ENCODE measurements around the gene SFMBT2. TPM values are rescaled to one million over a fixed set of nuclear protein-coding genes. Genes with fewer than 3 reads are reported as not detected.

Gene SFMBT2
- total and polyA plus RNA-seq, 10 of the 15 experiments (the other 5 are each of a cell fraction or from before 2014, with no cell fraction given) = 2.8 to 29.6 (median 15.1) TPM

GRCh38 chr10:7401156-7401555 lies 9.7 kb downstream of the SFMBT2 start (continued):
- TF ChIP-seq ZNF384 (IDR thresholded peaks at IDR 0.05; ENCODE audit: borderline replicate concordance, low read depth, low read length) = no peak
- TF ChIP-seq CHD1 (IDR thresholded peaks at IDR 0.05; ENCODE audit: low read depth, low read length) = no peak
- TF ChIP-seq SREBF2 (IDR thresholded peaks at IDR 0.05; ENCODE audit: low read length) = no peak
- no peak for TF ChIP-seq MTA2 (IDR thresholded peaks at IDR 0.05; ENCODE audit: low read depth)

DNA sequence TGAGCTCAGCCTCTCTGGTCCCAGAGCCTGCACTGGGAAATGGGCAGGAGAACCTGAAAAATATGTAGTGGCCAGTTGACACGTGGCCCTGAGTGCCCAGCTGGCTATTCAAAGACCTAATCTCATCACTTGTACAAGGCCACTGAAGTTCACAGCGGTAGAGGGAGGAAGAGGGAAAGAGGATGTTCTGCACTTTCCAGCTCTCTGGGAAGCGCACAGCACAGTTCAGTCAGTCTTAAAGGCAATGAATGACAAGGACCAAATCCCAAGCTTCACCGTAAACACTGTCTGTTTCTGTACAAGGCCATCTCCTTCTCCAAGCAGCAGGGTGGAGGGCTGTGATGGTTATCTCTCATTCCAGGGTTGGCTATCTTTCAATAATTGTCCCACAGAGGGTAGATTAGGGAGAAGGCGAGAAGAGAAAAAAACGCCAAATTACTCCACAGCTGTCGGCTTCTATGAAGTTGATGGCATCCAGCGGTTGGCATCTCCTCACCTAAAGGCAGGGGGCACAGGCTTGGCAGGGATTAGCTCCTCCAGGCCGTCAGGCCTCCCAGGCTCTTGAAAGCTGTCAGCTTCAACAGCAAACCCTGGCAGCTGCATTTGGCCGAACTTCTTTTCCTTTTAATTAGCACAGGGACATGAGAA lies 10.6 kb downstream of the SFMBT2 start:
- RAD21 ChIA-PET (ENCODE audit: unreplicated experiment) = interaction anchor here (1.2 kb wide), 1 partner anchor 10 kb away, joined by 3 read pairs; the partner anchor contains the start of gene SFMBT2
- ATAC-seq = no peak

More for the DNA sequence above, 10.6 kb downstream of the SFMBT2 start:
- ChIA-PET SMC1A (ENCODE audit: uncharacterized antibody, unreplicated experiment) (no interaction called here), POLR2A (interaction anchor here (0.9 kb wide), 1 partner anchor 8 kb away, joined by 3 read pairs; no protein-coding TSS in a partner anchor), CTCF (interaction anchor here (1.0 kb wide), 1 partner anchor 9 kb away, joined by 4 read pairs; no protein-coding TSS in a partner anchor)
- in situ Hi-C loops (cut with MboI) (loop anchor here (25.0 kb wide), 1 partner anchor 738 kb away; no protein-coding TSS in a partner anchor), intact Hi-C loops (cut with micrococcal nuclease; ENCODE audit: unreplicated experiment) (no loop called here)
- no TSS peak for BruUV-seq (replicated peaks)
- H2AFZ ChIP-seq (ENCODE audit: control insufficient read depth, low read depth, low read length) = no peak overlapping the region
- peaks cover 9% of the 10 kb centered on the region for H4K20me1 ChIP-seq (ENCODE audit: control insufficient read depth, insufficient read depth)
- peaks cover 91% of the 10 kb centered on the region for H3K79me2 ChIP-seq (ENCODE audit: control insufficient read depth, insufficient read depth, low read length)
- H3K9me3 ChIP-seq (replicated peaks; ENCODE audit: control insufficient read depth, insufficient read depth, low read length) = no peaks in the 10 kb centered on the region; the same call in 2 of the 3 replicates
- no peak overlapping the region for H3K9ac ChIP-seq (ENCODE audit: control insufficient read depth, insufficient read depth, low read length)
- H3K4me2 ChIP-seq (ENCODE audit: control insufficient read depth, insufficient read depth) = no peak overlapping the region
- 96% methylated on average over 10 of the region's 10 CpGs for WGBS (ENCODE audit: insufficient coverage, insufficient replicate concordance, low lambda C conversion rate, missing lambda C conversion rate)
- peaks cover 10 to 18% of the 10 kb centered on the region in 2 experiments for H3K36me3 ChIP-seq (ENCODE audit: control insufficient read depth in 2 of 2, insufficient read depth in 2 of 2, low read length in 1 of 2)
- no peak for DNase-seq (ENCODE audit: low read depth, low spot score)
- no peaks in the 10 kb centered on the region for H3K4me1 ChIP-seq (ENCODE audit: control insufficient read depth, insufficient read depth, low read length)
- FAIRE-seq = no peak
- no peaks in the 10 kb centered on the region for H3K27me3 ChIP-seq (replicated peaks in 1 of 2; ENCODE audit: control insufficient read depth in 2 of 2, insufficient read depth in 2 of 2, low read length in 1 of 2)
- H3K27ac ChIP-seq (ENCODE audit: control insufficient read depth, insufficient read depth) = no peak overlapping the region
- TF ChIP-seq RFX5 (IDR thresholded peaks at IDR 0.05; ENCODE audit: low read depth, low read length) = no peak
- no peak for TF ChIP-seq ZNF274 (IDR thresholded peaks at IDR 0.05; ENCODE audit: insufficient read depth, insufficient read length)
- no peak for TF ChIP-seq SREBF1 (IDR thresholded peaks at IDR 0.05; ENCODE audit: low read length)
- TF ChIP-seq JUND (IDR thresholded peaks at IDR 0.05; ENCODE audit: low read depth, low read length) = no peak
- no peak for TF ChIP-seq ELK1 (IDR thresholded peaks at IDR 0.05; ENCODE audit: low read depth, low read length)
- no peak for TF ChIP-seq TCF7 (IDR thresholded peaks at IDR 0.05; ENCODE audit: borderline replicate concordance)
- no peak for TF ChIP-seq BRCA1 (IDR thresholded peaks at IDR 0.05; ENCODE audit: low read depth, low read length)
- no peak for TF ChIP-seq ZNF207 (IDR thresholded peaks at IDR 0.05; ENCODE audit: borderline replicate concordance)
- TF ChIP-seq PBX3 (IDR thresholded peaks at IDR 0.05; ENCODE audit: insufficient replicate concordance, low read depth, low read length) = no peak
- no peak for TF ChIP-seq CHD4 (IDR thresholded peaks at IDR 0.05)
- TF ChIP-seq SIN3A (IDR thresholded peaks at IDR 0.05; ENCODE audit: low read depth, low read length) = no peak
- no peak for TF ChIP-seq NKRF (conservative IDR thresholded peaks at IDR 0.05)
- TF ChIP-seq NR2C1 (IDR thresholded peaks at IDR 0.05) = no peak
- no peak for TF ChIP-seq YBX1 (IDR thresholded peaks at IDR 0.05)
- no peak for TF ChIP-seq WRNIP1 (IDR thresholded peaks at IDR 0.05; ENCODE audit: borderline replicate concordance, low read depth, low read length)
- TF ChIP-seq YY1 (IDR thresholded peaks at IDR 0.05; ENCODE audit: low read depth, low read length) = no peak
- no peak overlapping the region for H3K4me3 ChIP-seq
